Psoas muscle (tissue), 8 donors: ENCODE measurements around the gene CNNM3. TPM values are rescaled to one million over a fixed set of nuclear protein-coding genes. Genes with fewer than 3 reads are reported as not detected.

ENCODE experiments used
- ATAC-seq, 4 donors: fragments of 200-7000 bp; cut with Tn5 transposase; one replicate each; pipeline ENCODE4 v1.9.1; 2020; ENCODE audit warnings: moderate library complexity in 3 of 4, mild to moderate bottlenecking in 2 of 4
- DNase-seq, 2 donors: peaks; one replicate each; pipeline ENCODE4 v3.0.0-alpha.2; 2020
- H3K27ac ChIP-seq: fragments of 200-600 bp; one replicate; pipeline ENCODE4 v1.8.0; 2022
- H3K27me3 ChIP-seq, 3 donors: fragments of 200-600 bp in 1 of 3; one replicate each; pipeline versions ENCODE4 v1.6.1 to v1.8.0; 2013 to 2022; ENCODE audit warnings: low read length in 2 of 3, mild to moderate bottlenecking in 2 of 3, moderate library complexity in 1 of 3; ENCODE audit not compliant: insufficient read depth in 3 of 3
- H3K36me3 ChIP-seq, 2 donors: fragments of 200-600 bp in 1 of 2; one replicate each; pipeline versions ENCODE4 v1.6.1 to v1.8.0; 2013 to 2022; ENCODE audit warnings: low read depth in 1 of 2, mild to moderate bottlenecking in 1 of 2, moderate library complexity in 1 of 2; ENCODE audit not compliant: insufficient read depth in 1 of 2
- H3K4me1 ChIP-seq: fragments of 200-600 bp; one replicate; pipeline ENCODE4 v1.8.0; 2022
- H3K4me3 ChIP-seq: fragments of 200-600 bp; one replicate; pipeline ENCODE4 v1.8.0; 2022; ENCODE audit warnings: mild to moderate bottlenecking
- H3K9me3 ChIP-seq: fragments of 200-600 bp; one replicate; pipeline ENCODE4 v1.8.0; 2022
- CTCF ChIP-seq: fragments of 200-600 bp; IDR thresholded peaks from one replicate; pipeline ENCODE4 v1.8.0; 2022; ENCODE audit warnings: antibody characterized with exemption
- WGBS, 3 donors: extraction: QIAGEN DNeasy Blood & Tissue Kit; methylation state at CpG; one replicate each; pipeline versions ENCODE4 v1.1.6 to v1.1.7; 2013; 5-methylcytosine and 5-hydroxymethylcytosine counted together
- intact Hi-C, 2 donors: fragments of 100-400 bp; cut with DNase I; formaldehyde crosslinking; loops; one replicate each; pipeline versions ENCODE4 v1.11.0 to v1.14.2; 2022
- polyA plus RNA-seq, 3 donors: library from polyadenylated mRNA; stranded (reverse); fragments of 200-250 nt; gene quantifications; one replicate each; pipeline ENCODE4 v1.2.3, GENCODE V29; 2013
- total RNA-seq, 4 donors: library from RNA; stranded (reverse); fragmentation: NEBNext Ultra II Directional in 2 of 4; extraction: Animal tissue kit (Norgen Biotek cat#: 25700) in 2 of 4; gene quantifications; one replicate each; pipeline versions ENCODE4 v1.2.1 to v1.2.4, GENCODE V29; 2021 to 2023
- donor health status: healthy with polysubstance abuse.
- donor health status: DM: no; HTN: no; CAD: no; lungs with moderate emphysema.
- donor health status: Bipolar disorder and iron deficiency.
- donor health status: healthy.
- donor health status: DM: yes; HTN: yes; CAD: no.
- donor health status: DM: no; HTN: no; CAD: no.
- donor health status: DM: no; HTN: no; CAD: no.
- donor health status: DM: yes; HTN: yes; CAD: no.

CNNM3 gene
- total and polyA plus RNA-seq, 7 donors: 4.2 to 12.6 (median 7.7) TPM

GRCh38 chr2:96877631-96878092 is 61.6 kb downstream of the CNNM3 start:
- H3K4me3 ChIP-seq: no peak overlapping the region
- H3K27me3 ChIP-seq: no peaks in the 10 kb centered on the region
- H3K27ac ChIP-seq: no peak overlapping the region
- H3K36me3 ChIP-seq: no peaks in the 10 kb centered on the region
- intact Hi-C loops: loop anchor here in 1 of 2 donors (5.0 kb wide), 1 partner anchor 35 kb away; no protein-coding TSS in a partner anchor
- DNase-seq: no peak
- no peak for ATAC-seq
- no peaks in the 10 kb centered on the region for H3K9me3 ChIP-seq
- peaks cover 15% of the 10 kb centered on the region for H3K4me1 ChIP-seq
- WGBS, 3 donors: 68 to 81% (median 70%) methylated on average over 15 of the region's 15 CpGs
- TF ChIP-seq CTCF: no peak

GRCh38 chr2:96878171-96878570 is 62.1 kb downstream of the CNNM3 start:
- ATAC-seq: no peak
- H3K27me3 ChIP-seq: no peaks in the 10 kb centered on the region

GRCh38 chr2:96878796-96879544 is 62.9 kb downstream of the CNNM3 start:
- Histone ChIP-seq H3K9me3 (no peaks in the 10 kb centered on the region), H3K27me3 (no peaks in the 10 kb centered on the region), H3K27ac (no peak overlapping the region), H3K36me3 (no peaks in the 10 kb centered on the region), H3K4me3 (no peak overlapping the region), H3K4me1 (peaks cover 8% of the 10 kb centered on the region)
- ATAC-seq: no peak
- intact Hi-C loops: loop anchor here in 1 of 2 donors (5.0 kb wide), 1 partner anchor 33 kb away; no protein-coding TSS in a partner anchor
- no peak for DNase-seq
- 83 to 88% (median 85%) methylated on average over 22 of the region's 22 CpGs for WGBS, 3 donors
- no peak for TF ChIP-seq CTCF

More at GRCh38 chr2:96878171-96878570, 62.1 kb downstream of the CNNM3 start:
- Histone ChIP-seq H3K4me1 (peaks cover 15% of the 10 kb centered on the region), H3K36me3 (no peaks in the 10 kb centered on the region), H3K27ac (no peak overlapping the region), H3K4me3 (no peak overlapping the region), H3K9me3 (no peaks in the 10 kb centered on the region)
- no peak for DNase-seq
- WGBS, 3 donors: 64 to 92% (median 77%) methylated on average over 5 to 7 of the region's 7 CpGs
- no peak for TF ChIP-seq CTCF
- intact Hi-C loops: loop anchor here in 1 of 2 donors (5.0 kb wide), 1 partner anchor 34 kb away; no protein-coding TSS in a partner anchor

- no peak for TF ChIP-seq CTCF
- H3K27me3 ChIP-seq: no peaks in the 10 kb centered on the region
- WGBS, 3 donors: 88 to 91% (median 89%) methylated on average over 18 of the region's 18 CpGs
- no peak overlapping the region for H3K27ac ChIP-seq
- peaks cover 2% of the 10 kb centered on the region for H3K4me1 ChIP-seq
- intact Hi-C loops: loop anchor here in 1 of 2 donors (5.0 kb wide), 1 partner anchor 33 kb away; no protein-coding TSS in a partner anchor
- H3K36me3 ChIP-seq: no peaks in the 10 kb centered on the region
- no peak for DNase-seq
- no peaks in the 10 kb centered on the region for H3K9me3 ChIP-seq
- H3K4me3 ChIP-seq: no peak overlapping the region
- ATAC-seq: no peak
Observed at GRCh38 chr2:96879545-96880040, 63.5 kb downstream of the CNNM3 start.
